Testis (tissue), 3 donors: ENCODE data around the gene CISD3. TPM values are rescaled to one million over a fixed set of nuclear protein-coding genes. Genes with fewer than 3 reads are reported as not detected.

Experiments
- DNase-seq: peaks from one replicate; pipeline ENCODE4 v3.0.0-alpha.2; 2019
- H3K27ac ChIP-seq, 2 donors: fragments of 200-600 bp; sonication (generic); one replicate each; pipeline ENCODE4 v1.5.1; 2019
- H3K27me3 ChIP-seq: fragments of 200-600 bp; sonication (generic); one replicate; pipeline ENCODE4 v1.5.1; 2019
- H3K36me3 ChIP-seq: fragments of 200-600 bp; sonication (generic); one replicate; pipeline ENCODE4 v1.5.1; 2017; ENCODE audit warnings: low read depth; ENCODE audit errors: missing control alignments
- H3K4me1 ChIP-seq: fragments of 200-600 bp; sonication (generic); one replicate; pipeline ENCODE4 v1.5.1; 2019
- H3K4me3 ChIP-seq, 2 donors: fragments of 200-600 bp; sonication (generic); one replicate each; pipeline ENCODE4 v1.5.1; 2017 to 2019
- H3K9me3 ChIP-seq: fragments of 200-600 bp; sonication (generic); one replicate; pipeline ENCODE4 v1.5.1; 2017
- POLR2A ChIP-seq: fragments of 450-650 bp; IDR thresholded peaks from one replicate; pipeline ENCODE4 v1.6.1; 2017; ENCODE audit warnings: antibody characterized with exemption, mild to moderate bottlenecking, moderate library complexity
- WGBS, 2 donors: methylation state at CpG; one replicate each; pipeline ENCODE4 v1.1.5; 2018; 5-methylcytosine and 5-hydroxymethylcytosine counted together
- intact Hi-C: fragments of 100-400 bp; cut with DNase I; formaldehyde crosslinking; loops from one replicate; pipeline ENCODE4 v1.15.1; 2023; ENCODE audit warnings: low total_unique reads
- polyA plus RNA-seq: library from polyadenylated mRNA; stranded (reverse); fragments of 350-450 nt; fragmentation: Illumina TruSeq; extraction: RNeasy Lipid Tissue Mini Kit (QIAGEN cat#74804); gene quantifications from one replicate; pipeline ENCODE4 v1.2.3, GENCODE V29; 2014; ENCODE audit warnings: low read depth, low replicate concordance; ENCODE audit not compliant: insufficient read depth
- total RNA-seq, 2 donors: library from RNA; depleted of rRNA; stranded (reverse); fragments of >200 nt; gene quantifications; one replicate each; pipeline ENCODE4 v1.2.3, GENCODE V29; 2016
- TF ChIP-seq, protein P1 (sequence below), 3 experiments: fragments of 450-650 bp in 2 of 3; fragments of 200-600 bp in 1 of 3; sonication (generic) in 1 of 3; IDR thresholded peaks; one replicate each; pipeline ENCODE4 v1.5.1; 2016 to 2019; ENCODE audit warnings: antibody characterized with exemption in 3 of 3, mild to moderate bottlenecking in 2 of 3, moderate library complexity in 1 of 3

CISD3 gene
- total and polyA plus RNA-seq, 3 donors from 2014 or later = 13.9 to 25.7 (median 14.3) TPM

DNA sequence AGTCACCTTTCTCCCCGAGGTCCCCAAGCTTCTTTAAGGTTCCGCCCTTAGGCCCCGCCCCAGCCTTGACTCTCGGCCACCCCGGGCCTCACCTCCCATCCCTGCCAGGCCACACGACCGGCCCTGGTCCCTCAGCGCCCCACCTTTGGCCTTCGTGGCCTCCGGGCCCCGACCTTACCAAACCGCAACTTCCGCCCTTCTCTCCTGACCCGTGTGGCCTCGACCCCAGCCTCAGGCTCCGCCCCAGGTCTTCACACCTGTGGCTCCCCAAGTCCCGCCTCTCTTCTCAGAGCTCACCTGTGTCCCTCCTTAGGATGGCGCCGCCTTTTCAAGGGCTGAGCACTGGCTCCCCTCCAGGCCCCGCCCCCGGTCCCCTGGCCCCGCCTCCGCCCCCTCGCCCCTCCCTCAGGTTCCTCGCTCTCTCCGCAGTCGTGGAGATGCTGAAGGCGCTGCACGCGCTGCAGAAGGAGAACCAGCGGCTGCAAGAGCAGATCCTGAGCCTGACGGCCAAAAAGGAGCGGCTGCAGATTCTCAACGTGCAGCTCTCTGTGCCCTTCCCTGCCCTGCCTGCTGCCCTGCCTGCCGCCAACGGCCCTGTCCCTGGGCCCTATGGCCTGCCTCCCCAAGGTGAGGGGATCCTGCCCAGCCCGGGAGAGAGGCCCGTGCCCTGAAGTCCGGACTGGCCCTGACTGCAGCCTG lies 10.0 kb upstream of the CISD3 start:
- no peak for DNase-seq
- H3K27ac ChIP-seq = no peak overlapping the region
- intact Hi-C loops = no loop called here
- TF ChIP-seq, protein P1, sequence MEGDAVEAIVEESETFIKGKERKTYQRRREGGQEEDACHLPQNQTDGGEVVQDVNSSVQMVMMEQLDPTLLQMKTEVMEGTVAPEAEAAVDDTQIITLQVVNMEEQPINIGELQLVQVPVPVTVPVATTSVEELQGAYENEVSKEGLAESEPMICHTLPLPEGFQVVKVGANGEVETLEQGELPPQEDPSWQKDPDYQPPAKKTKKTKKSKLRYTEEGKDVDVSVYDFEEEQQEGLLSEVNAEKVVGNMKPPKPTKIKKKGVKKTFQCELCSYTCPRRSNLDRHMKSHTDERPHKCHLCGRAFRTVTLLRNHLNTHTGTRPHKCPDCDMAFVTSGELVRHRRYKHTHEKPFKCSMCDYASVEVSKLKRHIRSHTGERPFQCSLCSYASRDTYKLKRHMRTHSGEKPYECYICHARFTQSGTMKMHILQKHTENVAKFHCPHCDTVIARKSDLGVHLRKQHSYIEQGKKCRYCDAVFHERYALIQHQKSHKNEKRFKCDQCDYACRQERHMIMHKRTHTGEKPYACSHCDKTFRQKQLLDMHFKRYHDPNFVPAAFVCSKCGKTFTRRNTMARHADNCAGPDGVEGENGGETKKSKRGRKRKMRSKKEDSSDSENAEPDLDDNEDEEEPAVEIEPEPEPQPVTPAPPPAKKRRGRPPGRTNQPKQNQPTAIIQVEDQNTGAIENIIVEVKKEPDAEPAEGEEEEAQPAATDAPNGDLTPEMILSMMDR (IDR thresholded peaks at IDR 0.05) = no peak
- TF ChIP-seq POLR2A = no peak
- H3K9me3 ChIP-seq = no peaks in the 10 kb centered on the region
- peaks cover 12% of the 10 kb centered on the region for H3K4me1 ChIP-seq
- 51 to 61% methylated on average over 30 to 37 of the region's 39 CpGs for WGBS, 2 donors
- no peaks in the 10 kb centered on the region for H3K27me3 ChIP-seq
- H3K36me3 ChIP-seq = no peaks in the 10 kb centered on the region
- H3K4me3 ChIP-seq = peak overlapping the region in 1 of 2 donors; percentile 30

DNA sequence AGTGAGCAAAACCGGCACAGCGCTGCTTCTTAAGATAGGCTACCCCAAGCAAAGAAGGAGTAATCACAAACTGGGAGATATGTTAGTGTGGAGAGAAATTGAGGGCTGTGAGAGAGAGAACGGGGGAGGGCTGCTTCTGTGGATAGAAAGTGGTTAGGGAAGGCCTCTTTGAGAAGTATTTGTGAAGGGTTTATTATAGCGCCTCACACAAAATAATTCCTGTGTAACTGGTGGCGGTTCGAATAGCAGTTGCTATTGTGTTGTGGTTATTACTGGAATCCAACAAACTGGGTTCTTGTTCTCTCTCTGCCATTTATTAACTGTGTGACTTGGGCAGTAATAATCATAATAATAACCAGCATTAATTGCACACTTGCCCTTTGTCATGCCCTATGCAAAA lies 9.2 kb upstream of the CISD3 start:
- peaks cover 12% of the 10 kb centered on the region for H3K4me1 ChIP-seq
- intact Hi-C loops = no loop called here
- TF ChIP-seq, protein P1 (IDR thresholded peaks at IDR 0.05) = no peak
- TF ChIP-seq POLR2A = no peak
- H3K4me3 ChIP-seq = no peak overlapping the region
- no peaks in the 10 kb centered on the region for H3K9me3 ChIP-seq
- H3K36me3 ChIP-seq = no peaks in the 10 kb centered on the region
- WGBS, 2 donors = 68 to 72% methylated on average over 6 of the region's 6 CpGs
- no peaks in the 10 kb centered on the region for H3K27me3 ChIP-seq
- no peak for DNase-seq
- H3K27ac ChIP-seq = no peak overlapping the region

DNA sequence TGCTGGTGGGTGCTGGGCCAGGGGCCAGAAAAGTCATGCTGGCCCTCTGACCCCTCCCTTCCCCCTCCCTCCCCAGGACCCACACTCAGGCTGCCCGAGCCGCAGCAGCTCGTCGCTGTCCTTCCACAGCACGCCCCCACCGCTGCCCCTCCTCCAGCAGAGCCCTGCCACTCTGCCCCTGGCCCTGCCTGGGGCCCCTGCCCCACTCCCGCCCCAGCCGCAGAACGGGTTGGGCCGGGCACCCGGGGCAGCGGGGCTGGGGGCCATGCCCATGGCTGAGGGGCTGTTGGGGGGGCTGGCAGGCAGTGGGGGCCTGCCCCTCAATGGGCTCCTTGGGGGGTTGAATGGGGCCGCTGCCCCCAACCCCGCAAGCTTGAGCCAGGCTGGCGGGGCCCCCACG lies 8.3 kb upstream of the CISD3 start:
- intact Hi-C loops = no loop called here
- 93 to 100% methylated on average over 1 to 16 of the region's 16 CpGs for WGBS, 2 donors
- Histone ChIP-seq H3K4me3 (no peak overlapping the region), H3K9me3 (no peaks in the 10 kb centered on the region), H3K27ac (no peak overlapping the region), H3K27me3 (no peaks in the 10 kb centered on the region), H3K4me1 (peaks cover 12% of the 10 kb centered on the region), H3K36me3 (no peaks in the 10 kb centered on the region)
- DNase-seq = no peak
- TF ChIP-seq, protein P1 (IDR thresholded peaks at IDR 0.05) = no peak
- no peak for TF ChIP-seq POLR2A

DNA sequence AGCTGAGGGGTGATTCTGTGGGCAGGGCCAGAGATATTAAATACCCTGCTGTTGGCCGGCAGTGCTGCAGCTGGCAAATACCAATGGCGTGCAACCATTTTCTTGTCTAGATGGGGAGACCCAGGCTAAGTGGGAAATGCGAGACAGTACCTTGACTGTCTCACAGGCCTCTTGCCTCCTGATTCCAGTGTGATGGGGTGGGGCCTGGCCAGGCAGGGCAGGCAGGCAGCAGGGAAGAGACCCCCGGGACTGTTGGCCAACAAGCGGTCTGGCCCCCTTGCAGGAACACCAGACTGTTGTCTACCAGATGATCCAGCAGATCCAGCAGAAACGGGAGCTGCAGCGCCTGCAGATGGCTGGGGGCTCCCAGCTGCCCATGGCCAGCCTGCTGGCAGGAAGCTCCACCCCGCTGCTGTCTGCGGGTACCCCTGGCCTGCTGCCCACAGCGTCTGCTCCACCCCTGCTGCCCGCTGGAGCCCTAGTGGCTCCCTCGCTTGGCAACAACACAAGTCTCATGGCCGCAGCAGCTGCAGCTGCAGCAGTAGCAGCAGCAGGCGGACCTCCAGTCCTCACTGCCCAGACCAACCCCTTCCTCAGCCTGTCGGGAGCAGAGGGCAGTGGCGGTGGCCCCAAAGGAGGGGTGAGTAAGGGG lies 5.7 kb upstream of the CISD3 start:
- no peaks in the 10 kb centered on the region for H3K36me3 ChIP-seq
- no peak overlapping the region for H3K27ac ChIP-seq
- peak; percentile 72 for DNase-seq

More for the DNA sequence above, 5.7 kb upstream of the CISD3 start:
- Histone ChIP-seq H3K27me3 (no peaks in the 10 kb centered on the region), H3K4me3 (no peak overlapping the region), H3K4me1 (peaks cover 16% of the 10 kb centered on the region), H3K9me3 (no peaks in the 10 kb centered on the region)
- intact Hi-C loops = no loop called here
- TF ChIP-seq POLR2A = no peak
- TF ChIP-seq, protein P1 (IDR thresholded peaks at IDR 0.05) = no peak
- 42 to 71% methylated on average over 4 to 16 of the region's 16 CpGs for WGBS, 2 donors
